HG03469 (cell line): Measurements from ENCODE around the gene DSTN.

Source experiments
- ATAC-seq: cut with Tn5 transposase; IDR thresholded peaks from one replicate; pipeline ENCODE4 v1.9.1; 2021; ENCODE audit warnings: mild to moderate bottlenecking, moderate library complexity, moderate number of reproducible peaks; ENCODE audit not compliant: unreplicated experiment

Gene DSTN

DNA sequence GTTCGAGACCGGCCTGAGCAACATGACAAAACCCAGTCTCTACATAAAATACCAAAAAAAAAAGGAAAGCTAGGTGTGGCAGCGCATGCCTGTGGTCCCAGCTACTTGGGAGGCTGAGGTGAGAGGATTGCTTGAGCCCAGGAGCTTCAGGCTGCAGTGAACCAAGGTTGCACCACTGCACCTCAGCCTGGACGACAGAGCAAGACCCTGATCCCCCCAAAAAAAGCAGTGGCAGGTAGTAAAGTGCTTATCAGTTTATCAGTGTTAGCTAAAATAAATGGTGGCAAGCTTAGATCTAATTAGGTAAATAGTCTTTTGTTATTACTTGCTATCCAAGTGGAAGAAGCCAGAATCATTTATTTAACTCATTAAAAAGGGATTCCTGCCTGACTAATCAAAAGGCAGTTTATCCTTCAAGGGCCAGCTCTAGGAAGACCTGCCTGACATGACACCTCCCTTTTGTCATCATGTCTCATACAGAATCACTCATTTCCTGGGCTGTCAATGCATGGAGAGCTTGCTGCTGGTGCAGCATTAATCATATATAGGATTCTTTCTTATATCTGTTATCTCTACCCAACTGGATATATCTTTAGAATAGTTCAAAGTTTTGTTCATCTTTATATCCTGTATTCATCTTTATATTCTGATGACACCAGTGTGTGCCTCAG, 9.6 kb downstream of the DSTN start:
- no peak for ATAC-seq

DNA sequence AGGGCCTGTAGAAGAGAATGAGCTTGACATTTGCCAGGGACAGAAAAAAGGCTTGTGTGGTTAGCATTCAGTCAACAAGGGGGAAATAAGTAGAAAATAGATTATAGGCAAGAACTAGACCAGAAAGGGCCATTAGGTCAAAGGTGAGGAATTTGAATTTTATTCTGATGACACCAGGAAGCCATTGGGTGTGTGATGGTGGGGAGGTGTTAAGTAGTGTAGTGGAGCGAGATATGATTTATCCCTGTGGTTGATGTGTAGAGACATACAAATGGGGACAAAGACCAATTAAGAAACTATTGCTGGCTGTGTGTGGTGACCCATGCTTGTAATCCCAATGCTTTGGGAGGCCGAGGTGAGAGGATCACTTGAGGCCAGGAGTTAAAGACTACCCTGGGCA, 11.0 kb downstream of the DSTN start:
- no peak for ATAC-seq

DNA sequence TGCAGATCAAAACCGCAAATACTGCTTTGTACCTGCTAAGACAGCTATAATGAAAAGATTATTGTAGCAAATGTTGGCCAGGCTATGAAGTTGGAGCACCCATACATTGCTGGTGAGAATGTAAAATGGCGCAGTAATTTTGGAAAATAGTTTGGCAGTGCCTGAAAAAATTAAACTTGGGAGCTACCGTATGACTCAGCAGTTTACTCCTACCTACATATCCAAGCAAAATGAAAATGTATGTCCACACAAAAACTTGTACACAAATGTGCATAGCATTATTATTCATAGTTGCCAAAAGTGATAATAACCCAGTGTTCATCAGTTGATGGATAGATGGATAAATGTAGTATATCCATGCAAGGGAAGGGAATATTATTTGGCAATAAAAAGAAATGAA, 13.3 kb downstream of the DSTN start:
- no peak for ATAC-seq

DNA sequence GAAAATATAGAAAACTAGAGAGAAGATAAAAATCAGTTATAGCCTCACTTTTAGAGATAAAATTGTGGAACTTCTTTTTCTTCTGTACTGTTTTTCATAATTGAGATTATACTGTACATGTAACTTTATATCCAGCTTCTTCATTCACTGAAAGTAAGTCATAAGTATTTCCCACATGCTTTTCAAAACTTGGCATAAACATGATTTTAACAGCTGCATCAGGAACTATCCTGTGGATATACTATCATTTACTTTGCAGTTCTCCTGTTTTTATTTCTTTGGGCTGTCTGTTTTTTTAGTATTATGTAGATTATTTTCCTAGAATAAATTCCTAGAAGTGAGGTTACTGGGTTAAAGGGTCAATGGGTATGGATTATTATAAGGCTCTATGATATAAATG, 14.8 kb downstream of the DSTN start:
- no peak for ATAC-seq

DNA sequence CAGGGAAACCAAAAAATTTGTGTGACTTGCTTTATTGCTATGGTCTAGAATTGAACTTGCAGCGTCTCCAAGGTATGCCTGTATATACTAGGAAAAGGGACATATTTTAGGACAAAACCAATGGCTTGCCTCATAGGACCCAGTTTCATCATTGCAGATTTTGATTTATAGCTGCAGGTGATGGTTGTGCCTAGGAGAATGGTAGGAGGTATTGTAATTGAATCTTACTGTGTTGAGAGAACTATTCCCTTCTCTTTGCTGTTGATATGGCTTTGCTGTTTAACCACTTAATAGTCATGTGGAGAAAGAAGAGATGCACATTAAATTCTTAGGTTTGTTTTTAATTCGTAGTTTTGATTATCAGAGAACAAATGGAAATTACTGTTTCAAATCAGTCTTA, 16.4 kb downstream of the DSTN start:
- no peak for ATAC-seq

GRCh38 chr20:17587148-17587547, 17.3 kb downstream of the DSTN start:
- no peak for ATAC-seq

- ATAC-seq: no peak
Measured at GRCh38 chr20:17587824-17588223, 17.9 kb downstream of the DSTN start.

DNA sequence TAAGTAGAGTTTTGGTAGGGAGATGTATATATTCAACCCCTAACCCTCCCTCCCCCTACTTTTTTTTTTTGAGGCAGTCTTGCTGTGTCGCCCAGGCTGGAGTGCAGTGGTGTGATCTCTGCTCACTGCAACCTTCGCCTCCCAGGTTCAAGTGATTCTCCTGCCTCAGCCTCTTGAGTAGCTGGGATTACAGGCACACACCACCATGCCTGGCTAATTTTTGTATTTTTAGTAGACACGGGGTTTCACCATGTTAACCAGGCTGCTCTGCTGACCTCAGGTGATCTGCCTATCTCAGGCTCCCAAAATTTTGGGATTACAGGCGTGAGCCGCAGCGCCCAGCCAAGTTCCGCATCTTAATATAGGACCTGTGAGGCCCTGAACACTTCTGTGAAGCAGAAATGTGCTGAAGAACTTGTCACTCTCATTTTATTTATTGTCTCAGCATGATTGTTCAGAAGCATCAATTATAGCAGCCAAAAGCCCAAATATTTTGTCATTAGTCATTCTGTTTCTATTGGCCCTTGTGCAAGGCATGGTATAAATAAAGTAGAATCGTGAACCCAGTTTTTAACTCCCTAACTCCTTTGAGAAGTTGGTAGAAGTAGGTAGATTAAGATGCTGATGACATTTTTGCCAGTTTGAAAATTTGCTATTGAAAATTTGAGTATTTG, 19.4 kb downstream of the DSTN start:
- no peak for ATAC-seq

- no peak for ATAC-seq
Measured at GRCh38 chr20:17590245-17590644, 20.4 kb downstream of the DSTN start.

- ATAC-seq: no peak
Measured at GRCh38 chr20:17593902-17594301, 24.0 kb downstream of the DSTN start.

DNA sequence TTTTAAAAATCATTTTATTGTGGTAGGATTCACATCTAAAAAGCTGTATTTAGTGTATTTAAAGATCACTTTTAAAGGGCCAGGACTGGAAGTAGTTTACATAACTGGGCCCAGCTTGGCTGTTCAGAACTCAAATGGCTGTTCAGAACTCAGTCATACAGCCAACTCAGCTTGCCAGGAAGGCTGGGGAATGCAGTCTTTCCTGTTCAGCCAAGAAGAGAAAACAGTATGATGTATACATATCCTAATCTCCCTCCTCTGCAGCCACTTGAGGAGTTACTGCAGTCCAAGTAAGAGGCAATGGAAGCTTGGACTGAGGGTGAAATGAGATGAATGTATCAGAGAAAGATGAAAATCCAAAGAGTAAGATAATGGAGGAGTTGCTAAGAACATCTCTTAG, 24.6 kb downstream of the DSTN start:
- no peak for ATAC-seq

DNA sequence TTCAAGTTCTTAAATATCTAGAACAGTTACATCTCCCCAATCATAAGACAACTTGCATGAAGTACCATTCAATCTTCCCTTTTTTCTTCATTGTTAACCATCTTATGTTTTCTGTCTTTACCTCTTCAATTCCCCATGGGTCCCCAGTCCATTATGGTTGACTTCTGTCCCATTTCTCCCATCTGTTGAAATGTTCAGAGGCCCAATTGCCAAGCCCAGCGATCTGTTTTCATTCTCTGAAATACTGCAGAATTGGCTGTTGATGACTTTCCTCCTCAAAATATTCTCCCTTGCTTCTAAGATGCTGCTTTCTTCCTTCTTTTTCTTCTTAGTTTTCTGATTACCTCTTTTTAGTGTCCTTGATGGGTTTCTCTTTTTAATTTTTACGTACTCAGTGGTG, 26.0 kb downstream of the DSTN start:
- no peak for ATAC-seq

GRCh38 chr20:17598013-17598550, 28.2 kb downstream of the DSTN start:
- no peak for ATAC-seq

- ATAC-seq: no peak
Measured at GRCh38 chr20:17601957-17602356, 32.1 kb downstream of the DSTN start.

DNA sequence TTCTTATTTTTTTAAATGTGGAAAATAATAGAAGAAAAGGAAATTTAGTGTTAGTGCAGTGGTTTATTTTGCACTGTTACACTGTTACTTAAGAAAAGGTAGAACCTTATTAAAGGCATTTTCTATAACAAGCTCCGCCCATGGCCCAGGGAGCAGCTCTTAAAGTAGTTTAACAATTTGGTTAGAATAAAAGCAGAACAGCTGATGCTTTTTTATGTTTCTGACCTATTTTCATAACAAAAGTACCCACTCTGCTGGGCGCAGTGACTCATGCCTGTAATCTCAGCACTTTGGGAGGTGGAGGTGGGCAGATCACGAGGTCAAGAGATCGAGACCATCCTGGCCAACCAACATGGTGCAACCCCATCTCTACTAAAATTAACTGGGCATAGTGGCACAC, 32.6 kb downstream of the DSTN start:
- no peak for ATAC-seq

DNA sequence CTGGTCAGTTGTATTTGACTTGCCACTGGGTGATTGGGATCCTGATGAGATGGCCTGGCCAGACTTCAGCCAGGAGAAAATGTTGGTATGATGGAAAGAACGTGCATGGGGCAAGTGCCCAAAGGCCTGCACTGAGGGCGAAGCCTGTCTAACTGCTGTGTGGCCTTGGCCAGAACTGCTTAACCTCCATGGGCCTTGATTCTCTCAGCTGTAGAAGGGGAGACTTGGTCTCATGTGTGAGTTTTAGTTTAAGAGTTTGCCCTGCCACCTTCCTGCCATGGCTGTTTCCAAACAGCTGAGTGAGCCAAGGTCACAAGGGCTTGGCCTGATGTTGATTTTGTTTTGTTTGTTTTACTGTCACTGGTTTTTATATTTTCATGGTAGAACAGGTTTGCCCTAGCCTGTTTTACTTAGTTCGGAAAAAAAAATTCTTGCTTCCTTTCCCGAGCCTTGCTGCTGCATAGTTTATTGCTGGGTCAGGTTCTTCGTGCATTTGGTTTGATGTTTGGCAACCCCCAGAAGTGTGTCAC, 35.3 kb downstream of the DSTN start:
- no peak for ATAC-seq

DNA sequence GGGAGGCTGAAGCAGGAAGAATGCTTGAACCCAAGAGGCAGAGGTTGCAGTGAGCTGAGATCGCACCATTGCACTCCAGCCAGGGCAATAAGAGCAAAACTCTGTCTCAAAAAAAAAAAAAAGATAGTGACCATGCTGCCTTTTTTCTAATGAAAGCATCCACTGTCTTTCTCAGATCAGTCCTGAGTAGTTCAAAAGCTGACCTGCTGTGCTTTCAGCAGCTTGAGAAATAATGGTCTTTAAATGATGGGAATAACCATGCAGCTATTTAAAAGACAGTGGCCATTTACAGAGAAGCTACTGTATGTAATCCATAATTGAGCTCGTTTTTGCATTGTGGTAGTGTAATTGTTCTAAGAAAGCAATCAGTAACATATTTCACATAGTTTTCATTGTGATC, 36.1 kb downstream of the DSTN start:
- ATAC-seq: no peak

- no peak for ATAC-seq
Measured at GRCh38 chr20:17608701-17609497, 39.0 kb downstream of the DSTN start.

GRCh38 chr20:17609811-17610377, 40.0 kb downstream of the DSTN start:
- ATAC-seq: no peak

DNA sequence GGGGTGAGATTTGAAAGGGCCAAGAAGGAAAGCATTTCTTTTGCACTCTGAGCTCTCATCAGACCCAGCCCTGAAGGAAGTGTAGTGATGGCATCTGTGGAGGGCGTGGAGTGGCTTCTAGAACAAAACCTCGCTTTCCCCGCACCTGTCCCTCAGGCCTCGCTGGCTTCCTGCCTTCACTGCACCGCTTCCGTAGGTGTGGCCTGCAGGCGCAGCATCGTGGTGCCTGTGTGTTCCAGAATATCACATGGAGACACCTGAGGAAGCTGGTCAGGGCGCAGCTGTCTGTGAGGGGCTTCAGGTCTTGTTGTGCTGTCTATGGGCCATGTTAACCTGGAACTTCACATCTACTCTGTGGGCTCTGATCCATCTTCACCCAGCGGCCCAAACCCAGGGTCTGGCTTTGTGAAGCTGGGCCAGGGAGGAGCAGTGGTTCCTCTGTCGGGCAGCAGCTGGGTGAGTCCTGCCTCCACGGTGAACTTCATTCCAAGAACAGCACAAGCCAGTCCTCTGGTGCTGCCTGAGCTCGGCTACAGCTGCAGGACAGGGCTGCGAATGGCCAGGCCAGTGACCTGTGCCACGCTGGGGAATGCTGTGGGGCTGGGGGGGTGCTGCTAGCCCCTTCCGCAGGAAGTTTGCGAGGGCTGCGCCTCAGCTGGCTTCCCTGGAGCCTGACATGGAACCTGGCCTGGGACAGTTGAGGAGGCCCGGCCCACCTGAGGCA, 40.9 kb downstream of the DSTN start:
- ATAC-seq: no peak

- no peak for ATAC-seq
Measured at GRCh38 chr20:17611290-17611539, 41.3 kb downstream of the DSTN start.
